CD4-positive, alpha-beta T cell treated with Interleukin-4 for 1 hour (primary cell): ENCODE results near the gene KRT9.
A peak's percentile ranks its signal among the peaks of the same experiment; 100 is the strongest.
"Not testable (repeated sequence)": the region's sequence is repeated elsewhere in the genome, so short reads cannot be mapped to it uniquely, and the experiment has no call there.

Source experiments
- DNase-seq, 2 donors: peaks; one replicate each; pipeline ENCODE4 v3.0.0-alpha.2; 2020 to 2022

KRT9 gene

DNA sequence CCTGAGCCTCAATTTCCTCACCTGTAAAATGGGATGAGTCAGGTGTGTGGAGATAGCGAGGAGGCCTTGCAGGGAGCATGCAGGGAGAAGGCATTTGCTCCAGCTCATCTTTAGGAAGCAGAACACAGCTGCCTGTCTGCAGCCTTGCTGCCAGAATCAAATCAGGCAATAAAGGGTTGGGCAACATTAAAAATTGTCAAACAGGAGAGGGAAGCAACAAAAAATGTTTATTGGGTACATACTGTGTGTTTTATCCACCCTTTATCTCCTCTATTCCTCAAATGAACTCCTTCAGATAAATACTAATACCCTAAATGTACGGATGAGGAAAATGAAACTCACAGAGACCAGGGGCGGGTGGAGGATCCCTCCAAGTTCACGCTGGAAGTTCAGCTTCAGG is 28.5 kb upstream of the KRT9 start:
- DNase-seq, result no peak

GRCh38 chr17:41599680-41600079 is 27.8 kb upstream of the KRT9 start:
- no peak for DNase-seq

DNA sequence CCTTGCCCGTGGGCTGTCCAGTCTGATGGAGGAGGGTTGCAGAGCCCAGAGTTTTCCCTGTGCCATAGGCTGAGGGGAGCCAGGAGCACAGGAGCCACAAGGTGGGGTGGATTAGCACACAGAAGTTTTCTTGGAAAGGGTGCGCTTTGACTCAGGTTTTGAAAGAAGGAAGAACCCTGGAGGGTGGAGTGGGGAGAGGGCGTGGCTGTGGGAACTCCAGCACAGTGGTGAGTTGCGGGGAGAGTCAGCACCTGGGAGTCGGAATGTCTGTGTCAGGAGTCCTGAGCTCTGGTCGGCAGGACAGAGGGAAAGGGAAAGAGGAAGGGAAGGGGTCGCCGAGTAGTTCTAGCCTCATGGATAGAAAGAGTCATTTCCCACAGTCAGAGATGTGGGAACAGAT is 23.7 kb upstream of the KRT9 start:
- DNase-seq, result no peak

DNA sequence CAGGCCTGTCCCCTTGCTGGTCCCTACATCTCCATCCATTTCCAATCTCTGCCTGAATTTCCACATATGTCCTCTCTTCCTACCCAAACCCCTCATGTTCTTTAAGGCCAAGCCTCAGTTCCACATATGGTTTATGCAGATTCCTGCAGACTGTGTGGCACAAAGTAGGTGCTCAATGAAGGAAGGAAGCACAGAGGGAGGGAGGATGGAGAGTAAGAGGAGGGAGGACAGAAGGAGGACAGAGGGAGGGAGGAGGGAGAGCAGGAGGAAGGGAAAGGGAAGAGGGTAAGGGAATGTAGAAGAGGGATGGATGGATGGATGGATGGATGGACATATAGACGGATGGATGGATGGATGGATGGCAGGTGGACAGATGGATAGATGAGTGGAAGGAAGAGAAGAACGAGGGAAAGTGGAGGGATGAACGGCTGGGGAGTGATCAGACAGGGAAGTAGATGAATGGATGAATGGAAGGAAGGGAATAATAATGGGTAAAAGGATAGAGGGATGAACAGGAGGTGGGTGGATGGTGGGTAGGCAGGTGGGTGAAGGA is 22.6 kb upstream of the KRT9 start:
- no peak for DNase-seq

DNA sequence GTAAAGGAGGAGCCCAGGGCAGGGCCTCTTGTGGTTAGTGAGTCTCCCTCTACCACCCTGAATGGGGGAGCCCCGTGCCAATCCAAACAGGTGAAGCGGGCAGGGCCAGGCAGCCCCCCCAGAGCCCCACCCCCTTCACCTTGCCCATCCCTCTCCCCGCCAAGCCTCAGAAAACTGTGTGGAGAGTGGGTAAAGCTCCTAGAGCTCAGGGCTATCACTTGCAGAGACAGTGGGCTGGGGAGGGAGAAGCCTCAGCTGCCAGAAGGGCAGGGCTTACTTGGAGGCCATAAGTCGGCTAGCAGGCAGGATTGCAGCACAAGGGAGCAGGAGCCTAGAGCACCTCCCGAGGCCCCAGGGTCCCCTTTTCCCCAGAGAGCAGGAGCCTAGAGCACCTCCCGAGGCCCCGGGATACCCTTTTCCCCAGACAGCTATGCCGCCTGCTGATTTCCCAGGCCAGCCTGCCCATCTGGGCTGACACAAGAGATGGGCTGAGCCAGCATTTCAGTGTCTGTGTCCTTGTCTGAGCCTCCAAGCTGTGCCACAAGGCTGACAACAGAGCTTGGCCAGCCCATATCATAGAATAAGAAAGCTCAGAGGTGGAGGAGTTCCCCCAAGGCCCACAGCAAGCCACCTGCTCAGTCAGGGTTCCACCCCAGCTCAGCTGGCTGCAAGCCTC is 21.6 kb upstream of the KRT9 start:
- no peak for DNase-seq

GRCh38 chr17:41592601-41593305 is 20.9 kb upstream of the KRT9 start:
- DNase-seq, result no peak

GRCh38 chr17:41589301-41589700 is 17.4 kb upstream of the KRT9 start:
- no peak for DNase-seq

DNA sequence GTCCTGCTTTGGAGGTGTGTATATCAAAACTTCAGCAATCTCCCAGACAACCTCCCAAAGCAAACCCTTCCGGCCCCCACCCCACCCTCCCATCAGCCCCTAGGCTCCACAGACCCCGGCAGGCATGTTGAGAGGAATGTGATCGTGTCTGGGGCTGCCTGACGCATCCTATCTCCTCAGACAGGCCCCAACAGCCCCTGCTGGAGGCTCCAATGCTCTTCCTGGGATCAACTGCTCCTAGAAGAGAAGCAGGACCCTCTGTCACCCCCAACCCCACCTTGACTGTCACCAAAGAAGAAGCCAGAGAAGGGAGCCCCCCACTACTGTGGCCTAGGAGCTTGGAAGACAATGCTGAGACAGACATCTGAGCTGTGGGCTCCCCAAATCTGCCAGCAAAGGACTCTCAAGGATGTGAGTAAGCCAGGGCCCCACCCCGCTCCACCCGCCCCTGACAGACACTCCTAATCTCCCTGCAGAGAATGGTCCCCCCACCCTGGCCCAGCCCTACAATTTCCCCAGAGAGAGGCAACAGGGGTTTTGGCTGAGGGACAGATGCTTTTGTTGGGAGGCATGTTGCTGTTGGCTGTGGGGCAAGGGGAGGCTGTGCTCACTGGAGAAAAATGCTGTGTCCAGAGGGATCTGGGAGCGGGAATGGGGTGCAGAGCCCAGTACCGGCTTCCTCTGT is 16.4 kb upstream of the KRT9 start:
- no peak for DNase-seq

GRCh38 chr17:41586863-41587495 is 15.1 kb upstream of the KRT9 start, which contains the start of gene KRT14:
Gene KRT14 (minus strand): TSS chr17:41586895. CDS start chr17:41586834, 61 bp downstream.
- DNase-seq, result no peak

- no peak for DNase-seq
Measured at GRCh38 chr17:41585301-41586056, 13.6 kb upstream of the KRT9 start.

- not testable (repeated sequence) for DNase-seq
Measured at GRCh38 chr17:41584331-41584927, 12.6 kb upstream of the KRT9 start.

GRCh38 chr17:41583137-41584127 is 11.6 kb upstream of the KRT9 start:
- no peak for DNase-seq

GRCh38 chr17:41582061-41582968 is 10.5 kb upstream of the KRT9 start:
- not testable (repeated sequence) for DNase-seq

DNA sequence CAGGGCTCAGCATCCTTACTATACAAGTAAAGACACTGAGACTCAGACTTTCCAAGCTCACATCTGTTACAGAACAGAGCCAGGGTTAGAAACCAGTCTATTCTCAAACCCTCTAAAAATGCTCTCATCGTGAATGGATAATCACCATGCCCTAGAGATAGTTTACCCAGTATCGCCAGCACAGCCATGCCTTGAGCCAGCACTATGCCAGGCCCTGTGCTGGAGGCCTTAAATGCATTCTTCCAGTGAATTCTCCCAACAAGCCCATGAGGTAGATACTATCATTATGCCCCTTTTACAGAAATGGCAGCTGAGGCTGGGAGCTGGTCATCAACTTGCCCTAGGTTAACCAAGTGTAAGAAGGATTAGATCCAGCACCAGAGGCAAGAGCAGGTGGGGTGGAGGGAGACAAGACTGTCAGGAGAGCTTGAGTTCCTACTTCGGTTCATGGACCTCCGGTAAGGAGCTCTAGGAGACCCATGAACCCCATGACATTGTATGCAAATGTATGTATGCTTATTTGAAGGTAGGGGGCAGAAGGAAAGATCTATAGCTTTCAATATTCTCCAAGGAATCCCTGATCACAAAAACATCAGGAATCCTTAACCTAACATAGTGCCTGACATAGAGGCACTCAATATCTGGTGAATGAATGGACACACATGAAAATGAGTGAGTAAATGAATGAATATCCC is 9.7 kb upstream of the KRT9 start:
- no peak for DNase-seq

DNA sequence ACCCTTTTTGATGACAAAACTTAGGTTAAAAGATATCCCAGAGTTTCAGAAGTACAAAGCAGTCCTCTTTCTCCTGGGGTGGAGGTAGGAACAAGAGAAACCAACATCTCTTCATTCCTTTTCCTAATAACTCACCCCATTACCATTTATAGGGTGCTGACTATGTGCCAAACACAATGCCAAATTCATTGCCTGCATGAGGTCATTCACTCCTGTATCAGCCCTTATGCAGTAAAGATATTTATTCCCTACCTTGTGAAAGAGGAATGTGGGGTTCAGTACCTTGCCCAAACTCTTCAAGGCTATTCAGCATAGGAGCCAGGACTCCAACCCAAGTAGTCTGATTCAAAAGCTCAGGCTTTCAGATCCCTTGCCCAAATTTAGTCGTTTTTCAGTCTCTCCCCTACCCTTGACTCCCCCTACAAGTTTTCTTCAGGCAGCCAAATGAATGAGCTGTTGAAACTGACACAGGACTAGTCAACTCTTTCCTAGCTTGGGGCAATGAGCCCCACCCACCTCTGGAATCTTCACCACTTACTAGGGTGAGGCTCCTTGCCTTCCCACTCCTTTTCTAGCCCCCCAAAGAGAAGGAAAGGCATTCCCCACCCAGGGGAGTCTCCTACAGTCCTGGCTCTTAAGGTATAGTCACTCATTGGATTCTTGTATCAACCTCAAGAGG is 9.0 kb upstream of the KRT9 start:
- no peak for DNase-seq

- DNase-seq, result no peak
Measured at GRCh38 chr17:41580244-41580575, 8.4 kb upstream of the KRT9 start.

DNA sequence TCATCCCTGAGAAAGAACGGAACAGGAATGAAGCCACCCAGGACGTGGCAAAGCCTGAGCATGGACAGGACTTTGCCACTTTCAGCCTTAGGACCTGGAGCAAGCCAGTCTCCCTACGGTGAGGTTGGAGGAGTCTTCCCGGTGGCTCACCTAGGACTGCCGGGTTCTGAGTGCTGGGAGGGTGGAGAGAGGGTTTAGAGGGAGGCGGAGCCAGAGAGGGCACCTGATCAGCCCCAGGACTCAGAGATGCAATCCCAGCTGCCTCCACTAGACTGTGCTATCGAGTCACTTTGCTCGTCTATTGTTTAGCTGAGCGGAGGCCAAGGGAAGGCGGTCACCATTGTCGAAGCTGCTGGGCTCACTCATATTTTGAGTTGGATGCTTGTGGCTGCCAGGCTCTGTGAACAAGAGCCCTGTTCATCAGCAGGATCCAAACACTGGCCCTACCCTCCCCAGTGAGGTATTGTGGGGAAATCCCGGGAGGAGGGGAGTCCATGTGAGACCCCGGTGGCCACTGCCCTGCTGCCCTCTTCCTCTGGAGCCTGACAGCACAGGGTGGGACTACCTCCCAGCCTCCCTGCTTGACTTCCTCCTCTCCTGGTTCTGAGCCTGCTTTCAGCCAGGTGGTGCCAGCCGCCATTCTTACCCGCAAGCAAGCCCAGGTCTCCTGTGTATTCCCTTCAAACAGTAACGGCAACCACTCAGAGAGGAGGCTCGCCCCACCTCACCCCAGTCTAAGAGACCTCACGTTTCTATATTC is 7.8 kb upstream of the KRT9 start:
- DNase-seq, result peak; percentile 60 to 62

DNA sequence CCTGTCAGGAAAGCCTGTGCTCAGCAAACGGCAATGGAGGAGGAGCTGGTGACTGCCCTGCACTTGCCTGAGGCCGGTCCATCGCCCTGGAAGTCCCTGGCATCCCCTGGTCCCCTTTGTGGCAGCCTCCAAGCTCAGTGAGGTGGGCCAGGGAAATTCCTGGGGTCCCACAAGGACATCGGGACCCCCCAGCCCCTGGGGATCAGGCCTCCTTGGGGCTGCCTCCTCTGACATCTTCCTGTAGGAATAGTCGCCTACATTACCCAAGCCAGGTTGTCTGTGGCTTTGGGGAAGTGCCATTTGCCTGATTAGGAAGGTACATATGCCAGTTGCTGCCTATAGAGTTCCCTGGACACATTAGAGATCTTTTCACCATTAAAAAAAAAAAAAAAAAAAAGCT is 7.1 kb upstream of the KRT9 start:
- DNase-seq, result no peak
